GM23338 (cell line): Measurements from ENCODE around the gene PLS1. TPM values are rescaled to one million over a fixed set of nuclear protein-coding genes. Genes with fewer than 3 reads are reported as not detected.
A peak's percentile ranks its signal among the peaks of the same experiment; 100 is the strongest.

Experiments used
- ATAC-seq: fragments of 200-7000 bp; cut with Tn5 transposase; 3 replicates; pipeline ENCODE4 v1.9.1; 2020
- DNase-seq: peaks from one replicate; pipeline ENCODE4 v3.0.0-alpha.2; 2015; ENCODE audit warnings: low spot score
- H2AFZ ChIP-seq: fragments of 200-600 bp; sonication (generic); 2 replicates; pipeline ENCODE4 v1.8.0; 2016; ENCODE audit warnings: antibody characterized with exemption, mild to moderate bottlenecking, moderate library complexity
- H3F3A ChIP-seq: fragments of 200-600 bp; sonication (generic); replicated peaks from 2 replicates; pipeline ENCODE4 v1.8.0; 2017; ENCODE audit warnings: antibody characterized with exemption, mixed run types, low read depth
- H3K27ac ChIP-seq: fragments of 200-600 bp; sonication (generic); 2 replicates; pipeline ENCODE4 v1.6.1; 2016; ENCODE audit warnings: low read depth
- H3K27me3 ChIP-seq: fragments of 200-600 bp; sonication (generic); 2 replicates; pipeline ENCODE4 v1.8.0; 2016; ENCODE audit warnings: mild to moderate bottlenecking, mixed run types, moderate library complexity; ENCODE audit not compliant: insufficient read depth
- H3K36me3 ChIP-seq: fragments of 200-600 bp; sonication (generic); 2 replicates; pipeline ENCODE4 v1.8.0; 2016; ENCODE audit warnings: mild to moderate bottlenecking; ENCODE audit not compliant: insufficient read depth
- H3K4me1 ChIP-seq: fragments of 200-600 bp; sonication (generic); 2 replicates; pipeline ENCODE4 v1.8.0; 2016; ENCODE audit warnings: mild to moderate bottlenecking, moderate library complexity; ENCODE audit not compliant: insufficient read depth
- H3K4me2 ChIP-seq: fragments of 200-600 bp; sonication (generic); 2 replicates; pipeline ENCODE4 v1.7.1; 2017; ENCODE audit warnings: mixed run types
- H3K4me3 ChIP-seq: fragments of 200-600 bp; sonication (generic); 2 replicates; pipeline ENCODE4 v1.6.1; 2016; ENCODE audit warnings: mixed run types
- H3K79me2 ChIP-seq: fragments of 200-600 bp; sonication (generic); replicated peaks from 2 replicates; pipeline ENCODE4 v1.8.0; 2017; ENCODE audit warnings: mild to moderate bottlenecking; ENCODE audit not compliant: insufficient read depth
- H3K9me2 ChIP-seq: fragments of 200-600 bp; sonication (generic); 2 replicates; pipeline ENCODE4 v1.8.0; 2017; ENCODE audit not compliant: insufficient read depth
- H4K20me1 ChIP-seq: fragments of 200-600 bp; sonication (generic); replicated peaks from 2 replicates; pipeline ENCODE4 v1.8.0; 2017; ENCODE audit warnings: mild to moderate bottlenecking; ENCODE audit not compliant: insufficient read depth
- H3K27ac Mint-ChIP-seq: 2 replicates; pipeline ENCODE4 v1.8.0; 2020; ENCODE audit warnings: inconsistent platforms, mild to moderate bottlenecking, moderate library complexity, mixed read lengths
- H3K27me3 Mint-ChIP-seq: 3 replicates; pipeline ENCODE4 v1.8.0; 2022; ENCODE audit warnings: low read depth, mild to moderate bottlenecking, moderate library complexity, mixed read lengths, inconsistent platforms; ENCODE audit not compliant: insufficient read depth, poor library complexity
- H3K36me3 Mint-ChIP-seq: 3 replicates; pipeline ENCODE4 v1.8.0; 2021; ENCODE audit warnings: low read depth, mild to moderate bottlenecking, inconsistent platforms, moderate library complexity, mixed read lengths
- H3K4me1 Mint-ChIP-seq: 3 replicates; pipeline ENCODE4 v1.8.0; 2020; ENCODE audit warnings: mild to moderate bottlenecking, inconsistent platforms, mixed read lengths
- H3K4me3 Mint-ChIP-seq: 3 replicates; pipeline ENCODE4 v1.8.0; 2021; ENCODE audit warnings: moderate library complexity, mild to moderate bottlenecking, inconsistent platforms, mixed read lengths
- H3K9me3 Mint-ChIP-seq: 3 replicates; pipeline ENCODE4 v1.8.0; 2020; ENCODE audit warnings: moderate library complexity, mild to moderate bottlenecking, inconsistent platforms, mixed read lengths
- CREB1 ChIP-seq: fragments of 250-450 bp; sonication (Bioruptor Pico); IDR thresholded peaks from 2 replicates; pipeline ENCODE4 v1.5.0; 2020; ENCODE audit warnings: low read depth, mild to moderate bottlenecking, moderate library complexity
- EZH2 ChIP-seq: fragments of 200-600 bp; sonication (generic); IDR thresholded peaks from one replicate; pipeline ENCODE4 v1.8.0; 2017; ENCODE audit warnings: antibody characterized with exemption, mild to moderate bottlenecking, low read depth; ENCODE audit not compliant: unreplicated experiment
- EZH2phosphoT487 ChIP-seq: fragments of 200-600 bp; sonication (generic); IDR thresholded peaks from one replicate; pipeline ENCODE4 v1.8.1; 2018; ENCODE audit warnings: antibody characterized with exemption; ENCODE audit not compliant: unreplicated experiment
- JUNB ChIP-seq: IDR thresholded peaks from one replicate; pipeline ENCODE4 v1.6.1; 2016; ENCODE audit warnings: antibody characterized with exemption; ENCODE audit not compliant: unreplicated experiment
- STAT1 ChIP-seq: IDR thresholded peaks from one replicate; pipeline ENCODE4 v1.6.1; 2016; ENCODE audit warnings: antibody characterized with exemption; ENCODE audit not compliant: unreplicated experiment
- ZNF114 ChIP-seq: fragments of 250-450 bp; sonication (Bioruptor Pico); IDR thresholded peaks from 2 replicates; pipeline ENCODE4 v1.5.0; 2020; ENCODE audit warnings: mild to moderate bottlenecking, moderate library complexity
- ZNF331 ChIP-seq: fragments of 250-450 bp; sonication (Bioruptor Pico); IDR thresholded peaks from 2 replicates; pipeline ENCODE4 v1.5.0; 2020; ENCODE audit warnings: low read depth, mild to moderate bottlenecking, moderate library complexity
- polyA plus RNA-seq: library from polyadenylated mRNA; unstranded; fragments of >200 nt; fragmentation: Nextera tagmentation; extraction: Ambion mirVana; gene quantifications from 2 replicates; pipeline ENCODE4 v1.2.1, GENCODE V29; 2016
- total RNA-seq: library from RNA; depleted of rRNA; stranded (reverse); fragments of >200 nt; shearing (Covaris generic); gene quantifications from 2 replicates; pipeline ENCODE4 v1.2.3, GENCODE V29; 2014
- TF ChIP-seq, protein P1 (sequence below): IDR thresholded peaks from 2 replicates; pipeline ENCODE4 v1.6.1; 2016; ENCODE audit warnings: antibody characterized with exemption
- TF ChIP-seq, protein P2 (sequence below): IDR thresholded peaks from one replicate; pipeline ENCODE4 v1.6.1; 2018; ENCODE audit warnings: antibody characterized with exemption; ENCODE audit not compliant: unreplicated experiment
- TF ChIP-seq, protein P3 (sequence below): fragments of 250-450 bp; sonication (Bioruptor Pico); IDR thresholded peaks from 2 replicates; pipeline ENCODE4 v1.5.0; 2020; ENCODE audit warnings: mild to moderate bottlenecking, moderate library complexity

The PLS1 gene
- total and polyA plus RNA-seq, 2 experiments from 2014 or later: 18.4 to 42.2 TPM

DNA sequence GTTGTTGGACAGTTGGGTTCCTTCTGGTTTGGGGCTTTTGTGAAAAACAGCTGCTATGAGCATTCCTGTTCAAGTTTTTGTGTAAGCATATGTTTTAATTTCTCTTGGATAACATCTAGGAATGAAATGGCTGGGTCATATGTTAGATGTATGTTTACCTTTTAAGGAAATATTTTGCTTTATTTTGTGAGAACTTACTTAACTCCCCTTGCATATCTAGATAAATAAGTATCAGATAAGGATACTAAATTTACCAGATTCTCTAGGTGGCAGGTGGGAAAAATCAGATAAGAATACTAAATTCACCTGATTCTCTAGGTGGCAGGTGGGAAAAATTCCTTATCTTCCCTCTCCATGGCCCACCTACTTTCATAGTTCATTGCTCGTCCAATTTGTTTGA, 1.1 kb upstream of the PLS1 start:
- H3K4me3 Mint-ChIP-seq: peak overlapping the region; percentile 88
- DNase-seq (no peak), ATAC-seq (no peak)
- no peaks in the 10 kb centered on the region; the same call in 1 of the 2 replicates for H3K9me2 ChIP-seq
- H3F3A ChIP-seq: no peaks in the 10 kb centered on the region; the same call in 1 of the 2 replicates
- H3K36me3 Mint-ChIP-seq: peaks cover 8% of the 10 kb centered on the region
- TF ChIP-seq CREB1 (no peak), STAT1 (no peak), EZH2 (no peak), ZNF114 (CRISPR knock-in tag) (no peak), JUNB (no peak), ZNF331 (no peak), EZH2phosphoT487 (no peak)
- TF ChIP-seq, protein P1, sequence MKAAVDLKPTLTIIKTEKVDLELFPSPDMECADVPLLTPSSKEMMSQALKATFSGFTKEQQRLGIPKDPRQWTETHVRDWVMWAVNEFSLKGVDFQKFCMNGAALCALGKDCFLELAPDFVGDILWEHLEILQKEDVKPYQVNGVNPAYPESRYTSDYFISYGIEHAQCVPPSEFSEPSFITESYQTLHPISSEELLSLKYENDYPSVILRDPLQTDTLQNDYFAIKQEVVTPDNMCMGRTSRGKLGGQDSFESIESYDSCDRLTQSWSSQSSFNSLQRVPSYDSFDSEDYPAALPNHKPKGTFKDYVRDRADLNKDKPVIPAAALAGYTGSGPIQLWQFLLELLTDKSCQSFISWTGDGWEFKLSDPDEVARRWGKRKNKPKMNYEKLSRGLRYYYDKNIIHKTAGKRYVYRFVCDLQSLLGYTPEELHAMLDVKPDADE: no peak
- TF ChIP-seq, protein P2, sequence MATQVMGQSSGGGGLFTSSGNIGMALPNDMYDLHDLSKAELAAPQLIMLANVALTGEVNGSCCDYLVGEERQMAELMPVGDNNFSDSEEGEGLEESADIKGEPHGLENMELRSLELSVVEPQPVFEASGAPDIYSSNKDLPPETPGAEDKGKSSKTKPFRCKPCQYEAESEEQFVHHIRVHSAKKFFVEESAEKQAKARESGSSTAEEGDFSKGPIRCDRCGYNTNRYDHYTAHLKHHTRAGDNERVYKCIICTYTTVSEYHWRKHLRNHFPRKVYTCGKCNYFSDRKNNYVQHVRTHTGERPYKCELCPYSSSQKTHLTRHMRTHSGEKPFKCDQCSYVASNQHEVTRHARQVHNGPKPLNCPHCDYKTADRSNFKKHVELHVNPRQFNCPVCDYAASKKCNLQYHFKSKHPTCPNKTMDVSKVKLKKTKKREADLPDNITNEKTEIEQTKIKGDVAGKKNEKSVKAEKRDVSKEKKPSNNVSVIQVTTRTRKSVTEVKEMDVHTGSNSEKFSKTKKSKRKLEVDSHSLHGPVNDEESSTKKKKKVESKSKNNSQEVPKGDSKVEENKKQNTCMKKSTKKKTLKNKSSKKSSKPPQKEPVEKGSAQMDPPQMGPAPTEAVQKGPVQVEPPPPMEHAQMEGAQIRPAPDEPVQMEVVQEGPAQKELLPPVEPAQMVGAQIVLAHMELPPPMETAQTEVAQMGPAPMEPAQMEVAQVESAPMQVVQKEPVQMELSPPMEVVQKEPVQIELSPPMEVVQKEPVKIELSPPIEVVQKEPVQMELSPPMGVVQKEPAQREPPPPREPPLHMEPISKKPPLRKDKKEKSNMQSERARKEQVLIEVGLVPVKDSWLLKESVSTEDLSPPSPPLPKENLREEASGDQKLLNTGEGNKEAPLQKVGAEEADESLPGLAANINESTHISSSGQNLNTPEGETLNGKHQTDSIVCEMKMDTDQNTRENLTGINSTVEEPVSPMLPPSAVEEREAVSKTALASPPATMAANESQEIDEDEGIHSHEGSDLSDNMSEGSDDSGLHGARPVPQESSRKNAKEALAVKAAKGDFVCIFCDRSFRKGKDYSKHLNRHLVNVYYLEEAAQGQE: no peak
- TF ChIP-seq, protein P3, sequence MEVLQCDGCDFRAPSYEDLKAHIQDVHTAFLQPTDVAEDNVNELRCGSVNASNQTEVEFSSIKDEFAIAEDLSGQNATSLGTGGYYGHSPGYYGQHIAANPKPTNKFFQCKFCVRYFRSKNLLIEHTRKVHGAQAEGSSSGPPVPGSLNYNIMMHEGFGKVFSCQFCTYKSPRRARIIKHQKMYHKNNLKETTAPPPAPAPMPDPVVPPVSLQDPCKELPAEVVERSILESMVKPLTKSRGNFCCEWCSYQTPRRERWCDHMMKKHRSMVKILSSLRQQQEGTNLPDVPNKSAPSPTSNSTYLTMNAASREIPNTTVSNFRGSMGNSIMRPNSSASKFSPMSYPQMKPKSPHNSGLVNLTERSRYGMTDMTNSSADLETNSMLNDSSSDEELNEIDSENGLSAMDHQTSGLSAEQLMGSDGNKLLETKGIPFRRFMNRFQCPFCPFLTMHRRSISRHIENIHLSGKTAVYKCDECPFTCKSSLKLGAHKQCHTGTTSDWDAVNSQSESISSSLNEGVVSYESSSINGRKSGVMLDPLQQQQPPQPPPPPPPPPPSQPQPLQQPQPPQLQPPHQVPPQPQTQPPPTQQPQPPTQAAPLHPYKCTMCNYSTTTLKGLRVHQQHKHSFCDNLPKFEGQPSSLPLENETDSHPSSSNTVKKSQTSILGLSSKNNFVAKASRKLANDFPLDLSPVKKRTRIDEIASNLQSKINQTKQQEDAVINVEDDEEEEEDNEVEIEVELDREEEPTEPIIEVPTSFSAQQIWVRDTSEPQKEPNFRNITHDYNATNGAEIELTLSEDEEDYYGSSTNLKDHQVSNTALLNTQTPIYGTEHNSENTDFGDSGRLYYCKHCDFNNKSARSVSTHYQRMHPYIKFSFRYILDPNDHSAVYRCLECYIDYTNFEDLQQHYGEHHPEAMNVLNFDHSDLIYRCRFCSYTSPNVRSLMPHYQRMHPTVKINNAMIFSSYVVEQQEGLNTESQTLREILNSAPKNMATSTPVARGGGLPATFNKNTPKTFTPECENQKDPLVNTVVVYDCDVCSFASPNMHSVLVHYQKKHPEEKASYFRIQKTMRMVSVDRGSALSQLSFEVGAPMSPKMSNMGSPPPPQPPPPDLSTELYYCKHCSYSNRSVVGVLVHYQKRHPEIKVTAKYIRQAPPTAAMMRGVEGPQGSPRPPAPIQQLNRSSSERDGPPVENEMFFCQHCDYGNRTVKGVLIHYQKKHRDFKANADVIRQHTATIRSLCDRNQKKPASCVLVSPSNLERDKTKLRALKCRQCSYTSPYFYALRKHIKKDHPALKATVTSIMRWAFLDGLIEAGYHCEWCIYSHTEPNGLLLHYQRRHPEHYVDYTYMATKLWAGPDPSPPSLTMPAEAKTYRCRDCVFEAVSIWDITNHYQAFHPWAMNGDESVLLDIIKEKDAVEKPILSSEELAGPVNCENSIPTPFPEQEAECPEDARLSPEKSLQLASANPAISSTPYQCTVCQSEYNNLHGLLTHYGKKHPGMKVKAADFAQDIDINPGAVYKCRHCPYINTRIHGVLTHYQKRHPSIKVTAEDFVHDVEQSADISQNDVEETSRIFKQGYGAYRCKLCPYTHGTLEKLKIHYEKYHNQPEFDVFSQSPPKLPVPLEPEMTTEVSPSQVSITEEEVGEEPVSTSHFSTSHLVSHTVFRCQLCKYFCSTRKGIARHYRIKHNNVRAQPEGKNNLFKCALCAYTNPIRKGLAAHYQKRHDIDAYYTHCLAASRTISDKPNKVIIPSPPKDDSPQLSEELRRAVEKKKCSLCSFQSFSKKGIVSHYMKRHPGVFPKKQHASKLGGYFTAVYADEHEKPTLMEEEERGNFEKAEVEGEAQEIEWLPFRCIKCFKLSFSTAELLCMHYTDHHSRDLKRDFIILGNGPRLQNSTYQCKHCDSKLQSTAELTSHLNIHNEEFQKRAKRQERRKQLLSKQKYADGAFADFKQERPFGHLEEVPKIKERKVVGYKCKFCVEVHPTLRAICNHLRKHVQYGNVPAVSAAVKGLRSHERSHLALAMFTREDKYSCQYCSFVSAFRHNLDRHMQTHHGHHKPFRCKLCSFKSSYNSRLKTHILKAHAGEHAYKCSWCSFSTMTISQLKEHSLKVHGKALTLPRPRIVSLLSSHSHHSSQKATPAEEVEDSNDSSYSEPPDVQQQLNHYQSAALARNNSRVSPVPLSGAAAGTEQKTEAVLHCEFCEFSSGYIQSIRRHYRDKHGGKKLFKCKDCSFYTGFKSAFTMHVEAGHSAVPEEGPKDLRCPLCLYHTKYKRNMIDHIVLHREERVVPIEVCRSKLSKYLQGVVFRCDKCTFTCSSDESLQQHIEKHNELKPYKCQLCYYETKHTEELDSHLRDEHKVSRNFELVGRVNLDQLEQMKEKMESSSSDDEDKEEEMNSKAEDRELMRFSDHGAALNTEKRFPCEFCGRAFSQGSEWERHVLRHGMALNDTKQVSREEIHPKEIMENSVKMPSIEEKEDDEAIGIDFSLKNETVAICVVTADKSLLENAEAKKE: no peak
- peak overlapping the region; percentile 99; the same call in 1 of the 2 replicates for H2AFZ ChIP-seq
- H3K4me2 ChIP-seq: peak overlapping the region; percentile 99
- no peaks in the 10 kb centered on the region for H3K36me3 ChIP-seq
- H3K27me3 ChIP-seq: peaks cover 7% of the 10 kb centered on the region; the same call in 1 of the 2 replicates
- no peak overlapping the region for H3K27ac ChIP-seq
- peaks cover 6% of the 10 kb centered on the region for H3K27me3 Mint-ChIP-seq
- peaks cover 18% of the 10 kb centered on the region for H3K4me1 Mint-ChIP-seq
- no peak overlapping the region for H3K27ac Mint-ChIP-seq
- peaks cover 9% of the 10 kb centered on the region; the same call in 1 of the 2 replicates for H3K79me2 ChIP-seq
- no peaks in the 10 kb centered on the region for H3K9me3 Mint-ChIP-seq
- H3K4me3 ChIP-seq: peak overlapping the region; percentile 90
- peaks cover 12% of the 10 kb centered on the region for H3K4me1 ChIP-seq
- H4K20me1 ChIP-seq: no peaks in the 10 kb centered on the region
